Epithelial cell of proximal tubule (primary cell): ENCODE data around the gene PDE2A. TPM values are rescaled to one million over a fixed set of nuclear protein-coding genes. Genes with fewer than 3 reads are reported as not detected.

Experiments
- DNase-seq: peaks from one replicate; pipeline ENCODE4 v3.0.0-alpha.2; 2011; ENCODE audit warnings: low read depth
- H3K4me3 ChIP-seq: 2 replicates; pipeline ENCODE4 v1.5.1; 2011; ENCODE audit warnings: low read depth, mild to moderate bottlenecking, low read length
- CTCF ChIP-seq: conservative IDR thresholded peaks from 2 replicates; pipeline ENCODE4 v1.5.1; 2012; ENCODE audit warnings: low read depth, mild to moderate bottlenecking, low read length
- total RNA-seq: library from RNA; depleted of rRNA; stranded (reverse); fragments of >200 nt; gene quantifications from 2 replicates; pipeline ENCODE4 v1.2.3, GENCODE V29; 2015

PDE2A gene
- total RNA-seq, 1 donor from 2014 or later: 0.69 TPM

DNA sequence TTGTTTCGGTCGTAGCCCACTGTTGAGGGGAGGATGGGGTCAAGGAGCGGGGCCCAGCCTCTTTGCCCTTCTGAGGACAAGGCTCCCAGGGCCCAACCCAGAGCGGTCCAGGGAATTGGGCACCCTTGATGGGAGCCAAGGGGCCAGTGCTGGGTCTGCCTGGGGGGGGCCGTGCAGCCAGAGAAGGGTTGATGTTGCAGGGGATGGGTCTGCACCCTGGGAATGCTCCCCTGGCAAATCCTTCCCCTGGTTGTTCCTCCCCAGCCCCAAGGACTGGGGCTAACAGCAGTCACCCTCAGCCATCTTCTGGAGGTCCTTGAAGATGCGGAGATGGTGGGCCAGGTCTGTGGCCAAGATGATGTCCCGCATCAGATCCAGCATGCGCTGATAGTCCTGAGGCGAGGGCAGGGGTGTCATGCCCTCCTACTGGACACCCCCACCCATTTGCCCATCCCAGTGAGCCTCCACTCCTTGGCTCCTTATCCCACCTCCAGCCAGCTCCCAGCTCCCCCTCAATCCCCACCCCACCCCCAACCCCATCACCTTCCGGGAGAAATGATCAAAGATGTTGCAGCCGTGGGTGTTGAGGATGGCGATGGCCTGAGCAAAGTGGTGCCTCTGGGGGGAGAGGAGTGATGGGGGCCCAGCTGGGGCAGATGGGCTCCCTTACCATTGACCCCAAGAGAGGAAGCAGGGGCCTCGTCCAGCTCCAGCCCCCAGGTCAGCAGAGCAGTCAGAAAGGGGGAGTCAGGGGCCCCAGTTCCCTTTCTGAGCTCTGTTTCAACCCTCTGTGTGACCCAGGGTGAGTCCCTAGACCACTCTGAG is 95.0 kb downstream of the PDE2A start:
- TF ChIP-seq CTCF: no peak
- DNase-seq: no peak
- H3K4me3 ChIP-seq: no peak overlapping the region

- no peak for TF ChIP-seq CTCF
- H3K4me3 ChIP-seq: no peak overlapping the region
- no peak for DNase-seq
Observed at GRCh38 chr11:72578566-72578965, 95.7 kb downstream of the PDE2A start.

GRCh38 chr11:72578051-72578450 is 96.2 kb downstream of the PDE2A start:
- DNase-seq: no peak
- H3K4me3 ChIP-seq: no peak overlapping the region
- no peak for TF ChIP-seq CTCF

DNA sequence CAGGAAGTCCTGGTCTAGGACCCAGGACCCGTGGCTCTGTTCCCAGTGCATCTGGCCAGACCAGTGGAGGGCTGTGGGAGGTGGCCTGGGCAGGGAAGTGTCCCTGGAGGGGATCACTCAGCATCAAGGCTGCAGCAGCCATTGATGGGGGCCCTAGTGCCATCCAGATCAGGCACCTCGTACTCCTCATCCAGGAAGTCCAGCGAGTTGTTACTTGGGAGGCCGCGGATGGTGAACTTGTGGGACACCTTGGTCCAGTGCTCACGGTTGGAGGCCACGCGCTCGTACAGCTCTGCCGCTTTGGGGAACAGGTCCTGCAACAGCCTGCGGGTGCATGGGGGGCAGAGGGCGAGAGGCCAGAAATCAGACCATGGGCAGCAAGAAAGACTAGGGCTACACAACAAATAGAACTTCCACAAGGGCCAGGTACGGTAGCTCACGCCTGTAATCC is 96.9 kb downstream of the PDE2A start:
- TF ChIP-seq CTCF: no peak
- H3K4me3 ChIP-seq: no peak overlapping the region

DNA sequence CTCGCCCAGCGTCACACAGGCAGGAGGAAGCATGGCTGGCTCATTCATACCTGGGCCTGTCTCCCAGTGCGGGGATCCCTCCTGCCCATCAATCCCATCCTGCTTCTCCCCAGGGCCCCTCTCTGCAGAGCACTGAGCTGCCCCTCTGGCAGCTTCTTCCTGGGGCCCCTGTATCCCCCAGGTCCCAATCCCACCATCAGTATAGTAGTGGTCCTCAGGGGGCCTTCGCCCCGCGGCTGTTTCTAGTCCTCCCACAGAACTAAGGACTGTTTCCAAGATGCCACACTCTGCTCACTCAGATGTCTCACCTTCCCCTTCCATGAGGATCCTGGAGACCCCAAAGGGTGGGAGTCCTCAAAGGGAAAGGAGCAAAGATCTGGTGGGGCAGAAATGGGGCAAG is 97.6 kb downstream of the PDE2A start:
- DNase-seq: no peak
- TF ChIP-seq CTCF: no peak
- H3K4me3 ChIP-seq: no peak overlapping the region

More for the DNA sequence above, 96.9 kb downstream of the PDE2A start:
- no peak for DNase-seq

DNA sequence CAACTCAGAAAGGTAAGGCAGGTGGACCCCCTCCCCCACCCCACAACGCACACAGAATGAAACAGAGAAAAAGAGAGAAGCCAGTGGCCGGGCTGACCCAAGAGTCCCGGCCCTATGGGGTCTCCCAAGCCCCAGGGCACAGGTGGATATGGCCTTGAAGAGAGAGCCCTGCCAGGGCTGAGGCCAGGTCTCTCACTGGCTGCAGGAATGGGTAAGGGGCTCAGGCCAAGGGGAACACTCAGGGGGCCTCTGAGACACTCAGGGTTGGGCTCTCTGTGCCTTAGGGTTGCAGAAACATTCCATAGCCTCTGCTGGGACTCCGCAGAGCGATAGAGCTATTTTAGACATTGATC is 98.0 kb downstream of the PDE2A start:
- H3K4me3 ChIP-seq: no peak overlapping the region
- no peak for TF ChIP-seq CTCF
- DNase-seq: no peak

DNA sequence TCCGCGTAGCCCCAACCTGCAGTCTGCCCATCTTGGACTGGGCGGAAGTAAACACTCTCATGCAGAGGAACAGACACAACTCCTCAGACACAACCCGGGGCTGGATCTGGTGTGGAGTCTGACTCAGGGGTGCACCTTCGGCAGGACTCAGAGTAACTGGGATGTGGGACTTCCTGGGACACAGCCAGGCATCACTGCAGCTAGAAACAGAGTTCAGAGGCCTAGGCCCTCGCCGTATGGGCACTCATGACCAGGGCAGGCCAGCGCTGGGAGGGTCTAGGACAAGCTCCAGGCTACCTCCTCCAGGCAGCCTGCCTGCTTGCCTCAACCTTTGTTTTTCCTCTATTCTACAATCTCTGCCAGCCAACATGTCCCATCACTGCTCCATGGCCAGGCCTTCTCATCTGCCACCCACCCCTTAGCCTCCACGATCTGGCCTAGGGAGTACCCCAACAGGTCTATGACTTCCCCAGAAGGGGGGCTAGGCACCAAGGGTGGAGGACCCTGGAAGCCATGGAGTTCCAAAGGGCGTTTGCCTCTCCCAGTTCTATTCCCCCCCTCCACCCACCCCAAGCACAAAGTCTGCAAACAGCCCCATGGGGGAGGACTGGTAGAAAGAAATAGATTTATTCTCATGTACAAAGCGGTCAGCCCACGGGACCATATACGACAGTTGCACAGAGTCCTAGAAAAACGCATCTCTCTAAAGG is 98.5 kb downstream of the PDE2A start:
- H3K4me3 ChIP-seq: no peak overlapping the region
- no peak for TF ChIP-seq CTCF
- no peak for DNase-seq
